ENCODE results near the gene LHX4.

LHX4 gene

DNA sequence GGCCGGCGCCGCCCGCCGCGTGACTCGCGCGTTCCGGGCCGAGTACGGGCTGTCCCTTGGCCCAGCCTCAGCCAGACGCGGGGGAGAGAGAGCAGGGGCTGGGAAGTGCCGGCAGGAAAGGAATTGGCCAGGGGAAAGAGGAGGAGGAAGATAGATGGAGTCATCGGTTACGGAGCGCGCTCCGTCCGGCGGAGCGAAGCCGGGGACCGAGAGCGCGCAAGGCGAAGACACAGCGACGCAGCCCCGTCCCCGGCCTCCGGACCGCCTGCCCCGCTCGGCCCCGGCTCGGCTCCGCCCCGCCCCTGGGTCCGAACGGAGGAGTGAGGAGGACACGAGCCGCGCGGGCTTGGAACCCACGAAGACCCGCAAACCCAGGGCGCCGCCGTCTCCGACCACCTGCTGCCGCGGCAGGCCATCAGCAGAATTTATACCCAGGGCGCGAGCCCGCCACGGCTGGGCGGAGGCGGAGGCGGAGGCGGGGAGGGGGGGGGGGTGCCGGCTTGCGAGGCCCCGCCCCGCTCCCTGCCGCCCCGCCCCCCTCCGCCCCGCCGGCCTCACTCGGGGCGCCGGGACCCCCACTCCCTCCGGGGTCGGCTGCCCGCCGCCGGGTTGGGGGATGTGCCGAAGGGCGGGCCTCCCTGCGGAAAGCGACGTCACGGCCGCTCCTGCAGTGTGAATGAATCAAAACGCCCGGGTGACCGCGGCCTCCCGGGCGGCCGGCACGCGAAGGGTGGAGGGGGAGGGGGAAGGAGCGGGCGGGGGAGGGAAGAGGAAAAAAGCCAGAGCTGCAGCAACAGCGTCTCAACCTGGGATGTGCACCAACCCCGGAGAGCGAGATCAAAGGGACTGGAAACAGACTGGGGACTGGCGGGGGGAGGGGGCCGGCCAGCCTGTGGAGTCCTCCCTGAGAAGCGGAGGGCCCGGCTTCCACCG lies at the start of gene LHX4:
LHX4 (plus strand) TSS at position 782 of the 933 bp plus-strand sequence. CDS start 266 bp downstream, outside the sequence.
- no peak for DNase-seq (ENCODE audit: low read depth)

DNA sequence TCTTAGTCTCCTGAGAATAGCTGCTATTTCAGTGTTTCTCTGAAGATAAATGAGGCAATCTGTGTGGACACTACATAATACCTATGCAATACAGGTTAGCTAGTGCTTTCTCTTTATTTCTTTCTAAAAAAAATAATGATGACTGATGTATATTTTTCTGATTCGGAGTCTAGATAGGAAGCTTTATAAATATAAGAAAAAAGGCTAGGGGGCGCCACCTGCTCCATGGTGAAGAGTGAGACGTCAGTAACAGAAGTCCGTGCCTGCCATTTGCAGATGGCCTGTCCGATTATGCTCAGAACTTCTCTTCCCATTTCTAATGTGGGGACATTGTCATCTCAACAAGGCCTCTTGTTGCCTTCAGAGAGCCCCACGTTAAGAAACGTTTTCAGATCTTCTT lies 49.0 kb upstream of the LHX4 start:
- DNase-seq (ENCODE audit: low read depth): no peak

DNA sequence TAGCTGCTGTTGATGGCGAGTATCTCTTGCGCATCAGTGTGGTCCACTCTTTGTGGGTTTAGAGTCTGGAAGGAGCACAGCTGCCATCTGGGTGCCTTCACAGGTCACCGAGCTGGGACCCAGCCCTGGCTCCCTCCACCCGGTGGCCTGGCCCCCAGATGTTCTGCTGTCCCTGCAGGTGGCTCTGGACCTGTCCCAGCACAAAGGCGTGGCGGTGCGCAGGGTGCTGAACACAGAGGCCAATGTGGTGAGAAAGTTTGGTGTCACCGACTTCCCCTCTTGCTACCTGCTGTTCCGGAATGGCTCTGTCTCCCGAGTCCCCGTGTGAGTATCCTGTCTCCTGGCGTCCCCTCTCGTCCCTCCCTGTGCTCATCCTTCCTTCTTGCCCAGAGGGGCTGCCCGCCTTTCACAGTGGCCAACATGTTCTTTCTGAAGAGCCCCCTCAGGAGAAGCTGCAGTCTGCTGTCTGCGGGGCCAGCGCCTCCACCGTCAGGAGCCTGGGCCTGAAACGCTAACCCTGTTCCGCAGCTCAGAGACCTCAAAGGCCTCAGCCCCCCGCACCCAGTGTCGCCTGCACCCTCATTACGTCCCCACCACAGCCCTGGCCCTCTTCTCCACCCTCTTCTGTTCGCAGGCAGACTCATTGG lies 47.9 kb upstream of the LHX4 start:
- DNase-seq (ENCODE audit: low read depth): no peak

DNA sequence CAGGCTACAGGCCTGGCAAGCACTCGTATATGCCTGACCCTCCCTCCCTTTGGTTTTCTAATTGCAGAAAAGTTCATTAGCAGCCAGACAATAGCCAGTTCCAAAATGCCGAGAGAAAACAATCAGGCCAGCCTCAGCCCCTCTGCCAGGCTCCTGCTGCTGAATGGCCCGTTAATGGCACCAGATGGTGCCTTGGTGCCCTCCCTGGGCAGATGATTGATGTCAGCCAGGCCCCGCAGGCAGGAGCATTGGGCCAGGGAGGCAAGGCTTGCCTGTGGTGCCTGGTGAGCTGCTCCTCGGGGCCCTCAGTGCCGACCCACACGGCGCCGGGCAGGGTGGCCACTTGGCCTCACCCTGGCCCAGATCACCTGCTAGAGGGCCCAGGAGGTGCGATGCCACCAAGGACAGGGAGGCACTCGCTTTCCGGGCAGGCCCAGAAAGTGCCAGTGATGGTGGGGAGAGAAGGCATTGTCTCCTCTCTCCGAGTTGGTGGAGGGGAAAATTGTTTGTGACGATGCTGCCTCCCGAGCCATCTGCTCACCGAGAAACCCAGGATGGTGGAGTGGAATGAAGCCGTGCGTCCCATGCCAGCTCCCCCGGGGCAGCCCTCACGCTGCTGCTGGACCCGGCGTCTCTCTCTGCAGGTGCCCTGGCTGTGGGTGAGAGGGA lies 47.3 kb upstream of the LHX4 start:
- no peak for DNase-seq (ENCODE audit: low read depth)

DNA sequence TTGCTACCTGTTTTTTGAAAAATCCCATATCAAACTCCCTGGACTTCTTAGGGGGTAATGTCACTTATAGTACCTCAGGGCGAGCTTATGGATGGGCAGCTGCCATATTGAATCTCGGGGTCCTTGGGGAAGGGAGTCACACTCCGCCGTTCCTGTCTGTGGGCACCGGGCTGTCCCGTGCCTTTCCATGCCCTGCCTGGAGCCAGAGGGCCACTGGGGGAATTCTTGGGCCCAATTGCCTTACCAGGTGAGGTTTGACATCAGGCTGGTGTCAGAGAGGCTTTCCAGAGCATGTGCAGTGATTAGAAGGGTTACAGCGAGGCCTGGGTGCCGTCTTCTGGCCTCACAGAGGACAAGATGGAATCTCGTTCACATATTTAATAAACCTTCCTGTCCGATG lies 46.6 kb upstream of the LHX4 start:
- no peak for DNase-seq (ENCODE audit: low read depth)

DNA sequence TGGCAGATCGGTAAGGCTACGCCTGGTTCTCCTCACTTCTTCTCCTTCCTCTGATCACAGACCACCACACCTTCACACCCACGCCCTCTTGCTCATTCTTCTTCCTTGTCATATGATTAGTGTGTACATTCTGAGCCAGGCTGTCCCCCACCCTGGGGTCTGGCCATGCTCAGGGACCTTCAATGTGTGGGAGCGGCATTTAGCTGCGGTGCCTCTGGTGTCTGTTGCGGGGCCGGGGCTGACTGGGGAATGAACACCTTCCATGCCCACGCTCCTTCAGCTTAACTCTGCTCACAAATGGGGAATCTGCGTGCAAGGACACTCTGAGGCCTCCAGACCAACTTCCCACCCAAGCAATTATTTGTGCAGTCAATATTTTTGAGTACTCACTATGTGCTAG lies 46.0 kb upstream of the LHX4 start:
- no peak for DNase-seq (ENCODE audit: low read depth)

DNA sequence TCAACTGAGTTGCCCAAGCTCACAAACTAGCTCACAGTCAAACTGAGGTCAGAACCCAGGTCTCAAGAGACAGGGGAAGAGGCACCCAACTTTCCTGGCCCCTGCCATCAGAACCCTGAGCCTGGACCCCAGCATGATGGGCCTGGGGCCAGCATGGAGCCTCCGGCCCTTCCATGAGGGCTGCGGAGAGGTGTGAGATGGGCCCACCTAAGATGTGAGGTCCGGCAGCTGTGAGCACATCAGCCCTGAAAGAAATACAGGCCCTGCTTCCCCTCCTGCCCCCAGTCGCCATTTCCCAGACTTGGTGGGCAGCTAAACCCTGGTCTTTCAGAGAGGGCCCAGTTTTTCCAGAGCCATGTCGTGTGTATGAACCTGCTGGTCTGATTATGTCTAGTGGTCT lies 44.8 kb upstream of the LHX4 start:
- DNase-seq (ENCODE audit: low read depth): no peak

DNA sequence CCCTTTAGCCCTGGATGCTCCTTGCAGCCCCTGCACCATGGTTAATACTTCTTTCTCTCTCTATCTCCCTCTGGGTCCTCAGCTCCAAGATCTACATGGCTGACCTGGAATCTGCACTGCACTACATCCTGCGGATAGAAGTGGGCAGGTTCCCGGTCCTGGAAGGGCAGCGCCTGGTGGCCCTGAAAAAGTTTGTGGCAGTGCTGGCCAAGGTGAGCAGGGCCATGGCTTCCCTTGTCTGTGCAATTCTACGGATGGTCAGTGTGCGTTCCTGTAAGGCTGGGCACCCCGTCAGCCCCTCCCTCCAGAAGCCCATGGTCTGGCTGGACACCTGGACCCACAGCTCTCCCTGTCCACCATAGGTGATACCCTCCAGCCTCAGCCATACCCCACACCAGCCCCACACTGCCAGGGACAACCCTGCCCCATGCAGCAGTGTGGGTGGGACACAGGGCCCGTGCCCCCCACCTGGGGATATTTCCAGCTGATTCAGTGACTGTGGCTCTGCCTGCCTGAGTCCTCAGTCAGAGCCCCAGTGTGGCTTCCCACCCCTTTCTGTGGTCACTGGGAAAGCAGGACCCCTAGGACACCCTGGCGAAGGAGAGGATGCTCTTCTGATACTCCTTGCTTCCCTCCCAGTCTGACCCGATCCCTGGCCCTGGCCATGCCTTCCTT lies 44.0 kb upstream of the LHX4 start:
- no peak for DNase-seq (ENCODE audit: low read depth)

DNA sequence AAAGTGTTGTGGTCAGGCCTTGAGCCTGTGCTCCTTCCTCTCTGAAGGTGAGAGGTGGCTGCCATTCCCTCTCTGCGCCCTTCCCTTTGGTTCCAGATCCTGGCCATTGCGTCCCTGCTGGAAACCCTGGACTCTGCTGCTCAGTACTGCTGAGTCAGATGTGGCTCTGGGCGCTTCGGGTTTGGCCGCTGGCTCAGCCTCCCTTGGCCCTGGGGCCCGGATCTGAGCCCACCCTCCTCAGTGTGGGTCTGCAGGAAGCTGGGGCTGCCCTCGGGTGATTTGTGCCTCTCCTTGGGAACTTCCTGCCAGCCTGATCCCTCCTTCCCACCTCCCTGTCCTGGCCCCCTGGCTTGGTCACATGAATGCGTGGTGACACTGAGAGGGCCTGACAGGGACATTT lies 43.2 kb upstream of the LHX4 start:
- DNase-seq (ENCODE audit: low read depth): no peak

DNA sequence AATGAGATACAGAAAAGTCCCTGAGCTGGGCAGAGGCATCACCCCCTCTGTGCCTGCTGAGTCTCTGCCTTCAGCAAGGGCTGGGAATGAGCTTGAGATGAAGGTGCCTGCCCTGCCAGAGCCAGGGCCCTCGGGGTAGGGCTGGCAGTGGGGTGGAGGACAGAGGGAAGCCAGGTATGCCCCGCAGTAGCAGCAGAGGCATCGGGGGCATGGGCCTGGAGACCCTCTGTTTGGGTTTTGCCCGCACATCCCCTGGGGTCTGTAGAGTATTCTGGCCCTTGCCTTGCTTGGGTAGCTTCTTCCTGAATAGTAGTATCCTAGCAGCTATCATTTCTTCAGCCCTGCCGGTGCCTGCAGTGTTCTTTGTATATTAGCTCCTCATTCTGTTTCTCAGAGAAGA lies 42.4 kb upstream of the LHX4 start:
- no peak for DNase-seq (ENCODE audit: low read depth)

DNA sequence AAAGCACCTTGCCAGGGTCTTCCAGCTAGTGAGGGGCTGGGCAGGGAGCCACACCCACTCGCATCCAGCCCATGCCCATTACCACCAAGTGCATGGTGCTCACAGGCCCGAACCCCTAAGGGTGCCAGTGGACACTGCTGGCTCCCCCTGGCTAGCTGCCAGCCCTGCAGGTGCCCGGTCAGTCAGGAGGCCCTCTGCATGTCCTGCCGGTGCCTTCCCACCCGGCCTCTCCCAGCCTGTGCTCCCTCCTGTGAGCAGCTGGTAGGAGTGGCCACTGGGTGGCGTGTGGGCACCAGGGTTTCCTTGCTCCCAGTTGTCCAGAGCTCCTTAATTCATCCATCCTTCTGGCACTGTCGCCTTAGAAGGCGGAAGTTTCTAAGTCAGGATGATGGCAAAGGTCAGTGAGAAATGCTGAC lies 42.0 kb upstream of the LHX4 start:
- no peak for DNase-seq (ENCODE audit: low read depth)

DNA sequence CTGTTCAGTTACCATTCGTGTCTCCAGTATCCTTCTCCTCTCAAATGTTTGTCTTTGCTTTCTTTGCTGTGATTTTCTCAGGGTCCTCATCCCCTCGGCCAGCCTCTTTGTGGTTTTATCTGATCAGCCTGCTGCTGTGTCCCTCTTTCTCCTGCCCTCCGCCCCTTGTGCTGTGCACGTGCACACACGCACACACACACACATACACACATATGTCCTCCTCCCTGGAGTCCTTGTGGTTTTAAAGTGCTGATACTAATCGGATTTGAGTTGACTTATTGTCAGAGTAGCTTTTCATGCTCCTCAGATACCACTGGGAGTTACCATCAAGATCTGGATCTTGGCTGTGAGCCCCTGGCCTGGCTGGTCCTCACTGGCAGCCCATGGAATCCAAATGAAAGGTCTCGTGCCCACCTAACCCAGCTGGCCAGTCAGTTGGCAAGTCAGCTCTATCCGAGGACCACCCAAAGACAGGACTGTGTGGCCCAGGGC lies 41.3 kb upstream of the LHX4 start:
- no peak for DNase-seq (ENCODE audit: low read depth)

DNA sequence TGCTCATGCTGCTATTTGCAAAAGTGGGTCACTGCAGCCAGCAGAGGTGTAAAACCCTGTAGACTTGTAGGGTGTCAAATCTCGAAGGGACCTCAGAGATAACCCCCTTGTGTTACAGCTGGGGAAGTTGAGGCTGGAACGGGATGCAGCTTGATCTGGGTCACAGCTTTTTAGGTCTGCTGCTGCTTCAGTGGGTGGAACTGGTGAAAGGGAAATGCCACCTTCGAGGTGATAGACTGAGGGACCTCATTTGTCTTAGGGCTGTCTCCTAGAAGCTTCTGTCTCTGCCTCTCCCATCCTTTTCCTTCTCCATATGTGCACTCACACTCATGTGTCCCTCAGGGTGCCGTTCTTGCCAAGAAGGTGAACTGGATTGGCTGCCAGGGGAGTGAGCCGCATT lies 40.0 kb upstream of the LHX4 start:
- DNase-seq (ENCODE audit: low read depth): no peak

DNA sequence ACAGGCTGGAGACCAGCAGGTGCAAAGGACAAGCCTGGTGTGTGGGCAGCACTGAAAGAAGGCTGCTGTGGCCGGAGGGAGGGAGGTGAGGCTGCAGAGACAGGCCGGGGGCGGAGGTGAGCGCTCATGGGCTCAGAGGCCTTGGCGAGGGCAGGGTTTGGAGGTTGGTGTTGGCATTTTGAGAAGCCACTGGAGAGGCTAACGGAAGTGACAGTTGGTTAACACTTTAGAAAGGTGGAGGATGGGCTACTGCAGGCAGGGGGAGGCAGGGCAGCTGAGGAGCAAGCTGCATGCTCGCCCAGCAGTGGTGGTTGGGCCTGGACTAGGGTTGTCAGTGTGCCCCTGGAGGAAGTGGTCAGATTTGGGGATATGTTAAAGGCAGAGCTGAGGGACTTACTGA lies 37.9 kb upstream of the LHX4 start:
- DNase-seq (ENCODE audit: low read depth): no peak

DNA sequence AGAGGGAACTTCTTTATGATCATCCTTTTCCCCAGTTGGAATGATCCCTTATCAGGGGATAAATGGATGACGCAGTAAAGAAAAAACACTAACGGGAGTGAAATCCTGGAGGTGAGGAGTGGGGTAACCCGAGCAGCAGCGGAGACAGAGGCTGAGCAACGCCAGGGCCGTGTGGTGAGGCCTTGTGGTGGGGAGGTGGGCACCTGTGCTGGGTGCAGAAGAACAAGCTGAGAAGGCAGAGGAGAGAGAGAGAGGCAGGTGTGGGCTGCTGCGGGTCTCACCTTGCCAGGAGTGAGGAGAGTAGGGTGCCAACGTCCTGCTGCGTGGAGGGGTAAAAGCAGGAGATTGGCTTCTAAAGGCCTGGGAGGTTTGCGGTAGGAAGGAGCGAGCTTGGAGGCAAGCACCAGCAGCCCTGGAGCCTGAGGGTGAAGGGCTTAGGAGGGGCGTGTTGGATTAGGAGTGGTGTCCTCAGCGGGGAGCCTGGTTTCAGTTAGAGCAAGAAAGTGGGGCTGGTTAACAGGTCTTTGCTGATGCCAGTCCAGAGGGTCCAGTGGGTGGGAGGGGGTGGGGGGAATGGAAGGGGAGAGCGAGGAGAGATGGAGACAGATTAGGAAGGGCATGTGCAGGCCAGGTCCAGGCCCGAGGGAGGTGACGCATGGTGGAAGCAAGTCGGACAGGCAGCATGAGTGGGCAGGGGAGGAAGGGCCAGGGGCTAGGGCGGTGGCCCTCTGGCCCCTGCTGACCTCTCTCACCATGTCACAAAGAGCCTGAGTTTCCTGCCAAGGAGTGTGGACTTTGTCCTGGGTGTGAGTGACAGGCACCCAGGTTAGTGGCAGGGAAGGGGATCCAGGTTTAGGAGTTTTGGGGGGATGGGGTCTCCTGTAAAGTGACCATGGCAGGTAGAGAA lies 36.7 kb upstream of the LHX4 start:
- DNase-seq (ENCODE audit: low read depth): no peak

DNA sequence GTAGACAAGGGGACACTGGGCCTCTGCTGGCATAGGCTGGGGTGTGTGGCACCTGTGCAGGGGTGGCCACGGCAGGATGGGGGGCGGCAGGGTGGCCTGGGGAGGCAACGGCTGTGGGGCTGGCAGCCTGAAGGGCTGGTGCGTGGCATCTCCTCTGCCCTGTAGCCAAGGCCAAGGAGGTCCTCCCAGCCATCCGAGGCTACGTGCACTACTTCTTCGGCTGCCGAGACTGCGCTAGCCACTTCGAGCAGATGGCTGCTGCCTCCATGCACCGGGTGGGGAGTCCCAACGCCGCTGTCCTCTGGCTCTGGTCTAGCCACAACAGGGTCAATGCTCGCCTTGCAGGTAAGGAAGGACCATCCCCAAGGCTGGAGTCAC lies 36.0 kb upstream of the LHX4 start:
- no peak for DNase-seq (ENCODE audit: low read depth)

DNA sequence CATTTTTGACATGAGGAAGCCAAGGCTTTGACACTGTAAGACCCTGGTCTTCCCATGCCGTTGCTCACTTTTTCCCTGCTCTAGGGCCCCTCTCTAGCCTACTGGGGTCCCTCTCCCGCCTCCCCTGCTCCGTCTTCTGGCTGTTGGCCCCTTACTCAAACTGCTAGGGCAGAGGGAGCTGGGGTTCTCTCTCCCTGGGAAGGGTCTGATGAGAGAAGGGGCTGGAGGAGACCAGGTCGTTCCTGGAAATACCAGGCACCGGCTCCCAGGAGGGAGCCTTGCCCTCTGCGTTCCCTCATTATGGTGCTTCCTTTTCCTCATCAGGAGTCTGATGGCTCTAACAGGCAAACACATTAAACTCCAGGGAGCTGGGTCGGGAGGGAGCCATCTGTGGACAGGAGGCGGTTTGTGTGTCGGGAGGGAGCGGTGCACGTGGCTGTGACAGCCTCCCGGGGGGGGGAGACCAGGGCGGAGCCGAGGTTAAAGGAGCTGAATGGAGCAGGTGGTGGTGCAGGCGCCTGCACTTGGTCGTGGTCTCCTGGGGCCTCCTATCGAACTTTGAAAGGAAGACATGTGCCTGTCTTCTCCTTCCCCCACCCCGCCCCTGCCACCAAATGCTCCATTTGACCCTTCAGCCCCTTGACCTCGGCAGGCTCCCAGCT lies 35.4 kb upstream of the LHX4 start:
- DNase-seq (ENCODE audit: low read depth): no peak

DNA sequence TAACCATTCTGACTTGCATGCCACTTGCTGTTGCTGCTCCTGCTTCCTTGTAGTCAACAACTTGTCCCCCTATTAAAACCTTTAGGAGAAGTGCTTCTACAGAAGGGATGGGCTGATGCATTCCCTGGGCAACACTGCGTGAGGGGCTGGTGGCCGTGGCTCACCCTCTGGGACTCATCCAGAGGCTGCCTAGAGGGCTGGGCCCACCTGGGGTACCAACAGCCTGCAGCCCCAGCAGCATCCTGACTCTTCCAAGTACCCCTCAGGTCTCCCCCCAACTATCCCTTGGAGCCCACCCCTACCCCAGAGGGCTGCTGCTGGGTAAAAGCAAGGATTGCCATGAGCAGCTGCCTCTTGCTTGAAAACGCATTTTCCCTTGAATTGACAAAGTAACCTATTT lies 34.7 kb upstream of the LHX4 start:
- no peak for DNase-seq (ENCODE audit: low read depth)

DNA sequence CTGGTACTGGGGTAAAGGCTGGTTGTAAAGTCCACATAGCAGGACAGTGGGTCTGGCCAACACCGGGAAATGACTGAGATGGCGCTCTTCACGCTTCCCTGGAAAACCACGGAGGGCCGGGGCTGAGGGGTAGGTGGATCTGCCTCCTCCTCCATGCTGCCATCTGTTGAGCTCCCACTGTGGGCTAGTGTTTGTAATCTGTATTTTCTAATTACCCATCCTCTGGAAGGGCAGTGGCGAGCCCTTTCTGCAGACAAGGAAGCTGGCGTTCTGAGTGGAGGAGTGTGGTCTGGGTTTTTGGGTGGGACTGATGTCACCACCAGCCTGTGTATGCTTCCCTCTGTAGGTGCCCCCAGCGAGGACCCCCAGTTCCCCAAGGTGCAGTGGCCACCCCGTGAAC lies 34.1 kb upstream of the LHX4 start:
- DNase-seq (ENCODE audit: low read depth): no peak

DNA sequence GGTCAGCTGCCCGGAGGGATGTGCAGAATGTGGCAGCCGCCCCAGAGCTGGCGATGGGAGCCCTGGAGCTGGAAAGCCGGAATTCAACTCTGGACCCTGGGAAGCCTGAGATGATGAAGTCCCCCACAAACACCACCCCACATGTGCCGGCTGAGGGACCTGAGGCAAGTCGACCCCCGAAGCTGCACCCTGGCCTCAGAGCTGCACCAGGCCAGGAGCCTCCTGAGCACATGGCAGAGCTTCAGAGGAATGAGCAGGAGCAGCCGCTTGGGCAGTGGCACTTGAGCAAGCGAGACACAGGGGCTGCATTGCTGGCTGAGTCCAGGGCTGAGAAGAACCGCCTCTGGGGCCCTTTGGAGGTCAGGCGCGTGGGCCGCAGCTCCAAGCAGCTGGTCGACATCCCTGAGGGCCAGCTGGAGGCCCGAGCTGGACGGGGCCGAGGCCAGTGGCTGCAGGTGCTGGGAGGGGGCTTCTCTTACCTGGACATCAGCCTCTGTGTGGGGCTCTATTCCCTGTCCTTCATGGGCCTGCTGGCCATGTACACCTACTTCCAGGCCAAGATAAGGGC lies 33.5 kb upstream of the LHX4 start:
- DNase-seq (ENCODE audit: low read depth): no peak

Measured in activated T-helper 9 cell treated with anti-CD3 and anti-CD28 coated beads, Interleukin-2, amount 50 U/mL, for 16 hours (primary cell).